Measurements from ENCODE around the gene AHNAK2. TPM values are rescaled to one million over a fixed set of nuclear protein-coding genes. Genes with fewer than 3 reads are reported as not detected.

AHNAK2 gene
- total RNA-seq, 1 experiment from 2014 or later: 45.0 TPM

DNA sequence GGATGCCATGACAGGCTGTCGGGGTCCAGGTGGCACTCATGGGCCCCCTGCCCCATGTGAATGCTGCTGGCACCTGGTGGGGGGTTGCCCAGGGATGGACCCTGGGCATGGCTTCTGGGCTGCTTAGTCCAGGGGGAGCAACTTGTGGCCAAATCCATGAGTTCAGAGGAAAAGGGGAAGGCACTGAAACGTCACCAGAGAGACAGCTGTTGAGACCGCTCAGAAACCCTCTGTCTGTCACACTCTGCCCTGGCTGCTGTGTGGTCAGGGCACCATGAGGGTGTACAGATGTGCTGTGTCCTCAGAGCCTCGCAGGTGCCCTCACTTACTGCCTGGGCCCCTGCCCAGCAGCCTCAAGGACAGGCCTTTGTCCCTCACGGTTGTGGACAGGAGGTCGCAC is 16.8 kb upstream of the AHNAK2 start:
- ChIA-PET POLR2A (no interaction called here), CTCF (no interaction called here), RAD21 (ENCODE audit: low non-redundant PET in 1 of 2, low total read pairs in 2 of 2, uncharacterized antibody in 2 of 2, unreplicated experiment in 2 of 2) (no interaction called here)
- Histone ChIP-seq H3K27me3 (ENCODE audit: insufficient read depth, low read length) (no peaks in the 10 kb centered on the region), H3K9me3 (ENCODE audit: control insufficient read depth in 1 of 2, insufficient read depth in 1 of 2, low read depth in 1 of 2, low read length in 2 of 2) (no peaks in the 10 kb centered on the region), H3K9me2 (ENCODE audit: insufficient read depth) (no peaks in the 10 kb centered on the region), H3K4me2 (ENCODE audit: low read length) (no peak overlapping the region), H3K9ac (ENCODE audit: low read length) (no peak overlapping the region), H4K20me1 (ENCODE audit: insufficient read depth) (no peaks in the 10 kb centered on the region), H2AFZ (ENCODE audit: low read depth, low read length, poor library complexity, severe bottlenecking) (no peak overlapping the region), H3K4me3 (replicated peaks in 1 of 2; ENCODE audit: low read depth in 1 of 2, low read length in 2 of 2) (no peak overlapping the region), H3K27ac (ENCODE audit: low read depth, low read length) (no peak overlapping the region), H3K79me2 (ENCODE audit: insufficient read depth, low read length) (no peaks in the 10 kb centered on the region), H3K36me3 (ENCODE audit: control insufficient read depth in 1 of 2, insufficient read depth in 2 of 2, low read length in 2 of 2) (peaks cover 10 to 15% of the 10 kb centered on the region in 2 experiments; a peak in 3 of 4 replicates), H3K4me1 (ENCODE audit: control insufficient read depth in 1 of 2, insufficient read depth in 2 of 2, low read length in 2 of 2) (no peaks in the 10 kb centered on the region)
- intact Hi-C loops (cut with micrococcal nuclease): no loop called here
- TF ChIP-seq EZH2phosphoT487 (IDR thresholded peaks at IDR 0.05; ENCODE audit: borderline replicate concordance) (no peak), YY1 (IDR thresholded peaks at IDR 0.05; ENCODE audit: extremely low read depth, insufficient replicate concordance, low read depth, low read length) (no peak), ATF3 (IDR thresholded peaks at IDR 0.05) (no peak), FOSL1 (IDR thresholded peaks at IDR 0.05; ENCODE audit: low read depth) (no peak)
- ATAC-seq: no peak
- no TSS peak for BruUV-seq (replicated peaks)
- no peak for DNase-seq (ENCODE audit: low read depth, low spot score)

- no TSS peak for BruUV-seq (replicated peaks)
- H3K27ac ChIP-seq (ENCODE audit: low read depth, low read length): no peak overlapping the region
- H3K36me3 ChIP-seq (ENCODE audit: control insufficient read depth in 1 of 2, insufficient read depth in 2 of 2, low read length in 2 of 2): peaks cover 10 to 15% of the 10 kb centered on the region in 2 experiments; a peak in 3 of 4 replicates
- ChIA-PET CTCF (no interaction called here), RAD21 (ENCODE audit: low non-redundant PET in 1 of 2, low total read pairs in 2 of 2, uncharacterized antibody in 2 of 2, unreplicated experiment in 2 of 2) (no interaction called here), POLR2A (no interaction called here)
- no peaks in the 10 kb centered on the region for H4K20me1 ChIP-seq (ENCODE audit: insufficient read depth)
- no peak overlapping the region for H3K4me2 ChIP-seq (ENCODE audit: low read length)
- no peaks in the 10 kb centered on the region for H3K27me3 ChIP-seq (ENCODE audit: insufficient read depth, low read length)
- no peaks in the 10 kb centered on the region for H3K79me2 ChIP-seq (ENCODE audit: insufficient read depth, low read length)
- no peak overlapping the region for H3K4me3 ChIP-seq (replicated peaks in 1 of 2; ENCODE audit: low read depth in 1 of 2, low read length in 2 of 2)
- no peaks in the 10 kb centered on the region for H3K9me3 ChIP-seq (ENCODE audit: control insufficient read depth in 1 of 2, insufficient read depth in 1 of 2, low read depth in 1 of 2, low read length in 2 of 2)
- ATAC-seq (0 out of 2 replicates have a peak, but pooled peaks have one; percentile 16), DNase-seq (ENCODE audit: low read depth, low spot score) (no peak)
- no peaks in the 10 kb centered on the region for H3K9me2 ChIP-seq (ENCODE audit: insufficient read depth)
- H3K4me1 ChIP-seq (ENCODE audit: control insufficient read depth in 1 of 2, insufficient read depth in 2 of 2, low read length in 2 of 2): no peaks in the 10 kb centered on the region
- H3K9ac ChIP-seq (ENCODE audit: low read length): no peak overlapping the region
- intact Hi-C loops (cut with micrococcal nuclease): no loop called here
- TF ChIP-seq ZFX (IDR thresholded peaks at IDR 0.05): no peak
- no peak overlapping the region for H2AFZ ChIP-seq (ENCODE audit: low read depth, low read length, poor library complexity, severe bottlenecking)
Measured at GRCh38 chr14:104993808-104994591, 15.8 kb upstream of the AHNAK2 start.

Data from HCT116 (cell line).